ENCODE measurements around the gene SLC11A1.

Gene SLC11A1, protein sequence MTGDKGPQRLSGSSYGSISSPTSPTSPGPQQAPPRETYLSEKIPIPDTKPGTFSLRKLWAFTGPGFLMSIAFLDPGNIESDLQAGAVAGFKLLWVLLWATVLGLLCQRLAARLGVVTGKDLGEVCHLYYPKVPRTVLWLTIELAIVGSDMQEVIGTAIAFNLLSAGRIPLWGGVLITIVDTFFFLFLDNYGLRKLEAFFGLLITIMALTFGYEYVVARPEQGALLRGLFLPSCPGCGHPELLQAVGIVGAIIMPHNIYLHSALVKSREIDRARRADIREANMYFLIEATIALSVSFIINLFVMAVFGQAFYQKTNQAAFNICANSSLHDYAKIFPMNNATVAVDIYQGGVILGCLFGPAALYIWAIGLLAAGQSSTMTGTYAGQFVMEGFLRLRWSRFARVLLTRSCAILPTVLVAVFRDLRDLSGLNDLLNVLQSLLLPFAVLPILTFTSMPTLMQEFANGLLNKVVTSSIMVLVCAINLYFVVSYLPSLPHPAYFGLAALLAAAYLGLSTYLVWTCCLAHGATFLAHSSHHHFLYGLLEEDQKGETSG

GRCh38 chr2:218381916-218382366, at the start of gene SLC11A1:
SLC11A1 (plus strand) TSS chr2:218382273; CDS start chr2:218382369, 96 bp downstream.
- no peak for DNase-seq (ENCODE audit: low read depth in 2 of 2)

DNA sequence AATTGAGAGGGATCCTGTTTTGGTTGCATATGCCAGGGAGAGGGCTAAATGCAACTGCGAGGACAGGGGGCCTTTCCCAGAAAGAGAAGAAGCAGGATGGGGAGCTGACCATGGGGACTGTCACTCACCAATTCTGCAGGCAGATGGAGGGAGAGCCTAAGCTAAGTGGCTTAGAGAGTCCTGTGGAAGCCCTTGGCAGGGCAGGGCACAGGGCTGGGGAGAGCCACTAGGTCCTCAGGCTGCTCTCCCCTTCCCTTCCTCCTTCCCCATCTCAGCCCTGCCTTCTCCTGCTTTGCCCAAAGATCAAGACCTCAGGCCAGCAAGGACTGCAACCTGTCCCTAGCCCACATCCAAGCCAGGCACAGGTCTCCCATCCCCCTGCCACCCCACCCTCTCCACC, 49.8 kb upstream of the SLC11A1 start:
- DNase-seq (ENCODE audit: low read depth in 2 of 2) = no peak

- DNase-seq (ENCODE audit: low read depth in 2 of 2) = no peak
Measured at GRCh38 chr2:218332920-218333645, 49.0 kb upstream of the SLC11A1 start.

DNA sequence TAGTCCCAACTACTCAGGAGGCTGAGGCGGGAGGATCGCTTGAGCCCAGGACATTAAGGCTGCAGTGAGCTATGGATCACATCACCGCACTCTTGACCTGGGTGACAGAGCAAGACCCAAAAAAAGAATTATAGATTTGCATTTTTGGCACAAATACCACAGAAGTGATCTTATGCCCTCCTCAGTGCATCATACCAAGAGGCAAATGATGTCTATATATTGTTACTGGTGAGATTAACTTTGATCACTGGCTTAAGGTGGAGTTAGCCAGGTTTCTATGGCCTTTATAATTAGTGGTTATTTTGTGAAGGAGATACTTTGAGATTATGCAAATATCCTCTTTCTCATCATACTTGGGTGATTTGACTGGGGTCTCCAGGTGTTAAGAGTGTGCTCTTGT, 47.5 kb upstream of the SLC11A1 start:
- DNase-seq (ENCODE audit: low read depth in 2 of 2) = no peak

GRCh38 chr2:218340656-218341055, 41.4 kb upstream of the SLC11A1 start:
- DNase-seq (ENCODE audit: low read depth in 2 of 2) = no peak

DNA sequence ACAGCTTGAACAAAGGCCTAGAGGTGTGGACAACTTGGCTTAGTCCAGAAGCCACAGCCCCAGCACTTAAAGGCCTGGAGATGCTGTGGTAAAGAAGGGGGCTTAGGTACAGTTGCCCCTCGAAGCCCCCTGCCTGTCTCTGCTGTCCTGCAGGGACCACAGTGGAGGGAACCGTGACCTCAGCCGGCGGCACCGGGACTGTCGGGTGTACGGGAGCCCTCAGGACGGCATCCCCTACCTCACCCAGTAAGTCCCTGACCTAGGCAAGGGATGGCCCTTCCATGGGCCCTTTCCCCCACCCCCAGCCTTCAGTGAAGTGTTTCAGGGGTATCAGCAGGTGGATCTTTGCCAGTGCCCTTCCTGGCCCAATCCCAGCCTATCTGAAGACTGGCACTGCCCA, 40.7 kb upstream of the SLC11A1 start:
- no peak for DNase-seq (ENCODE audit: low read depth in 2 of 2)

DNA sequence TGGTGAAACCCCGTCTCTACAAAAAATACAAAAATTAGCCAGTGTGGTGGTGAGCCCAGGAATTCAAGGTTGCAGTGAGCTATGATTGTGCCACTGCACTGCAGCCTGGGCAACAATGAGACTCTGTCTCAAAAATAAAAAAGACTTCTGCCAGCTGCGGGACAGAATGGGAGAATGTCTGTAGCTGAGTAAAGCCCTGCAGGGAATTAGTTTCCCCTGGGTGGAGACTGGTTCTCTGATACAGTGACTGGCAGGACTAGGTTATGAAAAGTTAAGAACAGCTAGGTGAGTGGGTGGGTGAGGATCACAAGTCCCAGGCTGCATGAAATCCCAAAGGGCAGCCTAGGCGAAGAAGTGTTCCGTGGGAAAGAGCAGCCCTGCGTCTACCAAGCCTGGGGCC, 39.2 kb upstream of the SLC11A1 start:
- DNase-seq (ENCODE audit: low read depth in 2 of 2) = no peak

DNA sequence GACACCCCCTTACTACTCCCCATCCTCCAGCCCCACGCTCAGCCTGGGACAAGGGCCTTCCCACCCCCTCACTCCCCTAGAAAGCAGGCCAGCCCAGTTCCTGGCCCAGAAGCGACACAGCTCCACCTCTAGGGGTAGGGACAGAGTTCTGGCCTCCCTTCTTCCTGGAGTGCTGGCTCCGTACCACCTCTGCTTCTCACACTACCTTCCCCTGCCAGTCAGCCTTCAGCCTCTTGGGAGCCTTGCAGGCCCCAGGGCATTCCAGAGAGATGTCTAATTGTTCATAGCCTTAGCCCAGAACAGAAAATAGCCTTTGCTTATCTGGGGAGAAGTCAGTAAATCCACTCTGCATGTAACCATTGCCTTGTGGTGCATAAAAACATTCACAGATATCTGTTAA, 38.5 kb upstream of the SLC11A1 start:
- no peak for DNase-seq (ENCODE audit: low read depth in 2 of 2)

DNA sequence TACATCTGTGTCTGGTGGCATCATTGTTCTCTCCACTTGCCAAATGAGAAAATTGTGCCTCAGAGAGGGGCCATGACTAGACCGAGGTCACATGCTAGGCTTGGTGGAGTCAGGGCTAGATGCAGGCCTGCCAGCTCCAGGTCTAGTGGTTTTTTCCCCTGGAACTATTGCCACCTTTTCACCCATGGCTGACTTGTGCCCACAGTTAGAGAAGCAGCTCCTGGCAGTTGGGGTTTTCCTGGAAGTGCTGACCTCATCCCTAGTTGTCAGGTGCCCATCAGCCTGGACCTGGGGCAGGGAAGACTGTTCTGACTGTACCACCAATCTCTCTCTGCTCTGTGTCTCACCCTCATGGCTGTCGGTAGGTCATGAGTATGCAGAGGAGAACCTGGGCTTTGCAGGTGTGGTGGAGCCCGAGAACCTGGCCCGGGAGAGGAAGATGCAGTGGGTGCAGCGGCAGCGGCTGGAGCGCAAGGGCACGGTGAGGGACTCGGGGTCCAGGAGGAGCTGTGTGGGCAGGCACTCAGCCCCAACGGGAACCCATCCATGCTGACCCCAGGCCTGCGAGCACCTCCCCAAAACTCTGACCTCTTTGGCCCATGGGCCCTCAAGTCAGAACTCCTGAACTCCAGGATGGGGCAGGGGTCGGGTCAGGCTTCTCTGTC, 37.9 kb upstream of the SLC11A1 start:
- DNase-seq (ENCODE audit: low read depth in 2 of 2) = no peak

GRCh38 chr2:218344755-218345417, 37.2 kb upstream of the SLC11A1 start:
- DNase-seq (ENCODE audit: low read depth in 2 of 2) = no peak

DNA sequence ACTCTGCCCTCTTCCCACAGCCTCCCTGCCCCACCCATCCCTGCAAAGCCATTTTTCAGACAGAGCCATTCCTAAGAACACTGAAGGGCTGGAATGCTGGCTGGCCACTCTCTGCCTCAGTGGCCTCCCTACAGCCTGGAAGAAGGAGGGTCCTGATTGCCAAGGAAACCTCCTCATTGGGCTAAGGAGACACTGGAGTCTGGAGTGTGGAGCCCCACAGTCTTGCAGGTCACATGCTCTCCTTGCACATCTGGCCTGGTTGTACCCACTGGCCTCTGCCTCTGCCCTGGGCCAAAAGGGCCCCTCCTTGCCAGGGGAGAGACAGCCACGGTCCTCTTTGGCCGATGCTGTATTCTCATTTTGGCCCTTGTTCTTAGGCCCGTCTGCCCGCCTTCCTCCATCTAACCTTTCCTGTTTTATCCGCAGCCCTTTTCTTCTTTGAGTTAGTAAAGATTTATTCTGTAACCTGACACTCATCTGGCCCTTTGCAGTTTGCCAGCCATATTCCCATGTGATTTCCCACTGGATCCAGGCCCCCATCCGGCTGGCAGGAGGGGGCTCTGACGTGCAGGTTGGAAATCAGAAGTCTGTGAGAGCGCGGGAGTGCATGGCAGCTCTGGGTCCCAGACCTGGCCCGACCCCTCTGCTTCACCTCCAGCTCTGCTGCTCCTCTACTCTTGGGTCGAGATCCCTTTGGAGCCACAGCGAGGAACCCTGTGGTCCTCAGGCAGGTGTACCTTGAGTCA, 36.4 kb upstream of the SLC11A1 start:
- no peak for DNase-seq (ENCODE audit: low read depth in 2 of 2)

GRCh38 chr2:218347172-218347571, 34.9 kb upstream of the SLC11A1 start:
- no peak for DNase-seq (ENCODE audit: low read depth in 2 of 2)

- DNase-seq (ENCODE audit: low read depth in 2 of 2) = no peak
Measured at GRCh38 chr2:218354045-218354444, 28.0 kb upstream of the SLC11A1 start.

GRCh38 chr2:218354850-218355443, 27.1 kb upstream of the SLC11A1 start:
- DNase-seq (ENCODE audit: low read depth in 2 of 2) = no peak

DNA sequence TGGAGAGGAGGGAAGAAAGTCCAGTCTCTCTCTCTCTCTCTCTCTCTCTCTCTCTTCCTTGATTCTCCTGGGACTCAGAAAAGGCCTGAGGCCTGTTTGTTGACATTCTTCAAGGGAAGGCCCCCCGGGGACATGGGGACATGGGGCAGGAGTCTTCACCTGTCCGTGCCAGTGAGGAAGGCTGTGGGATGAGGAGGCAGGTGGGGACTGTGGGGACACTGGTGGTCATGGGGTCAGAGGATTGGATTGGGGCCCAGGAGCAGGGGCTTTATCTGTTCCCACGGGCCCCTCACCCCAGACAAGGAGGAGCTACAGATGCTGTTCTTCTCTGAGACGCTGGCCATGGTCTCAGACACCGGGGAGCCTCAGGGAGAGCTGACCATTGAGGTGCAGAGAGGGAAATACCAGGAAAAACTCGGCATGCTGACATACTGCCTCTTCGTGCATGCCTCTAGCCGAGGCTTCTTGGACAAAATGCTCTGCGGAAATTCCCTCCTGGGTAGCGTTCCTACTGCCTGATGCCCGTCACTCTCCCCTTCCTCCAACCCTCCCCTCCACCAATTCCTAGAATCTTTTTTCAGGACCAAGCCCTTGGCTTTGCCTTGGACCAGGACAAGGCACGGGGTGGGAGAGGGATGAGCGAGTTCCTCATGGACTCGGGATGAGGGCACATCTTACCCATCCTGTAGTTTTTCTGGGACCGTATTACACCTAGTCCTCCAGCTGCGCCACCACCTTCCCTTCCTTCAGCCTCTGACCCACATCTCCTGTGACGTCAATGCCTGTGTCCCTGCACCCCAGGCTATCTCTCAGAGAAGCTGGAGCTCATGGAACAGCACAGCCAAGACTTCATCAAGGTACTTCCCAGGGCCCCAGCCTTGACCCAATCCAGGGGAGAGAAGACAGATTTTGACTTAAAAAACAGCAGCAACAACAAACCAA, 24.6 kb upstream of the SLC11A1 start:
- no peak for DNase-seq (ENCODE audit: low read depth in 2 of 2)

GRCh38 chr2:218360453-218360852, 21.6 kb upstream of the SLC11A1 start:
- DNase-seq (ENCODE audit: low read depth in 2 of 2) = no peak

DNA sequence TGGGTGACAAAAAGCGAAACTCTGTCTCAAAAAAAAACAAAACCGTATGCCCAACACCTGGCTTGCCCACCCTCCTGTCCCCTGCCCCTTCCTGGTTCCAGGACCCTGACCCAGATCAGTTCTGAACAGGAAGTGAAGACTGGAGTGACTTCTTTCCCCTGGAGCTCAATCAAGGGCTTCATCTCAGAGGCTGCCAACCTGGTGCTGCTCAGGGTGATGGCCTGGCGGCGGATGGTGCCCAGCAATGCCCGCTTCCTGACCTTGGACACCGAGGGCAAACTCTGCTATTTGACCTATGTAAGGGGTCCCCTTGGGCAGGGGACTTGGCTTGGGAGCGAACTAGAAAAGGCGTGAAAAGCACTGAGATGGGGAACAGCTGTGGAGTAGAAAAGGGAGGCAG, 19.5 kb upstream of the SLC11A1 start:
- DNase-seq (ENCODE audit: low read depth in 2 of 2) = no peak

DNA sequence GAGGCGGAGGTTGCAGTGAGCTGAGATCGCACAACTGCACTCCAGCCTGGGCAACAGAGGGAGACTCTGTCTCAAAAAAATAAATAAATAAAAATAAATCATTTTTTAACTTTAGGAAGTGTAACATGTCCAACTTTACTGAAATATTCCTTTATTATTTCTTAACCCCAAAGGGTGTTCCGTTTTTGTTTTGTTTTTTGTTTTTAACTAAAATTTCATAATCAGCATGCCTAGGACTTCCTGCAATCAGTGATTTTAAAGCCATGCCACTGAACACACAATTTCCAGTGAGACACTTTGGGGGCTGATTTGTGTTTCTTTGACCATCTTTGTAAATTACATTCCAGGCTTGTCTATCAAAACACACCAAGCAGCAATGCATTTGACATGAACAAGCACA, 18.3 kb upstream of the SLC11A1 start:
- no peak for DNase-seq (ENCODE audit: low read depth in 2 of 2)

- DNase-seq (ENCODE audit: low read depth in 2 of 2) = no peak
Measured at GRCh38 chr2:218364196-218364595, 17.9 kb upstream of the SLC11A1 start.

Data from stimulated activated CD4-positive, alpha-beta T cell treated with anti-CD3 and anti-CD28 coated beads, Interleukin-12 subunit alpha, Interleukin-12 subunit beta, amount 100 ng/mL, for 24 hours (primary cell).